Colonic mucosa (tissue), 4 donors: ENCODE data around the gene RNF19B. TPM values are rescaled to one million over a fixed set of nuclear protein-coding genes. Genes with fewer than 3 reads are reported as not detected.

Experiments
- DNase-seq: peaks from one replicate; pipeline ENCODE4 v3.0.0-alpha.2; 2020
- H3K27ac ChIP-seq: fragments of 200-600 bp; one replicate; pipeline ENCODE4 v1.8.0; 2021
- H3K27me3 ChIP-seq: fragments of 200-600 bp; one replicate; pipeline ENCODE4 v1.8.0; 2021
- H3K36me3 ChIP-seq: fragments of 200-600 bp; one replicate; pipeline ENCODE4 v1.8.0; 2021
- H3K4me1 ChIP-seq: fragments of 200-600 bp; one replicate; pipeline ENCODE4 v1.8.0; 2021; ENCODE audit warnings: mild to moderate bottlenecking
- H3K4me3 ChIP-seq: fragments of 200-600 bp; one replicate; pipeline ENCODE4 v1.8.0; 2021
- H3K9ac ChIP-seq, 2 donors: one replicate each; pipeline ENCODE4 v1.7.0; 2013; ENCODE audit warnings: control low read depth in 2 of 2, low read depth in 2 of 2, low read length in 2 of 2
- H3K9me3 ChIP-seq: fragments of 200-600 bp; one replicate; pipeline ENCODE4 v1.8.0; 2021
- CTCF ChIP-seq: fragments of 200-600 bp; IDR thresholded peaks from one replicate; pipeline ENCODE4 v1.8.0; 2022; ENCODE audit warnings: antibody characterized with exemption, mild to moderate bottlenecking
- intact Hi-C: fragments of 100-400 bp; cut with DNase I; formaldehyde crosslinking; loops from one replicate; pipeline ENCODE4 v1.14.1; 2022
- total RNA-seq, 2 donors: library from RNA; stranded (reverse); fragmentation: NEBNext Ultra II Directional in 1 of 2; extraction: Animal tissue kit (Norgen Biotek cat#: 25700) in 1 of 2; gene quantifications; one replicate each; pipeline ENCODE4 v1.2.1, GENCODE V29; 2021
- donor health status: healthy.
- donor health status: DM: no; HTN: no; CAD: no.
- donor health status: DM: no; HTN: no; CAD: no.

The RNF19B gene
- total RNA-seq, 2 donors from 2014 or later, result 44.4 to 106 TPM

GRCh38 chr1:32895325-32896215, 69.0 kb downstream of the RNF19B start:
- Histone ChIP-seq H3K9me3 (no peaks in the 10 kb centered on the region), H3K36me3 (no peaks in the 10 kb centered on the region), H3K27ac (no peak overlapping the region), H3K4me3 (no peak overlapping the region), H3K9ac (no peak overlapping the region), H3K4me1 (no peaks in the 10 kb centered on the region), H3K27me3 (no peaks in the 10 kb centered on the region)
- no peak for TF ChIP-seq CTCF
- DNase-seq, result no peak
- intact Hi-C loops, result no loop called here

- no peak for DNase-seq
- no peak for TF ChIP-seq CTCF
Measured at GRCh38 chr1:32894681-32895080, 69.9 kb downstream of the RNF19B start.

GRCh38 chr1:32894019-32894600, 70.5 kb downstream of the RNF19B start:
- Histone ChIP-seq H3K27ac (peak overlapping the region; percentile 55), H3K27me3 (no peaks in the 10 kb centered on the region), H3K36me3 (no peaks in the 10 kb centered on the region), H3K9ac (peak overlapping the region; percentile 30 to 43), H3K4me1 (no peaks in the 10 kb centered on the region), H3K9me3 (no peaks in the 10 kb centered on the region), H3K4me3 (no peak overlapping the region)
- TF ChIP-seq CTCF, result no peak
- DNase-seq, result no peak
- intact Hi-C loops, result no loop called here

More at GRCh38 chr1:32894681-32895080, 69.9 kb downstream of the RNF19B start:
- Histone ChIP-seq H3K4me1 (no peaks in the 10 kb centered on the region), H3K4me3 (no peak overlapping the region), H3K27ac (no peak overlapping the region), H3K36me3 (no peaks in the 10 kb centered on the region), H3K27me3 (no peaks in the 10 kb centered on the region), H3K9me3 (no peaks in the 10 kb centered on the region), H3K9ac (no peak overlapping the region)
- intact Hi-C loops, result no loop called here

GRCh38 chr1:32893198-32894018, 71.2 kb downstream of the RNF19B start:
- Histone ChIP-seq H3K4me3 (peak overlapping the region; percentile 46), H3K27ac (peak overlapping the region; percentile 55), H3K4me1 (no peaks in the 10 kb centered on the region), H3K9ac (peak overlapping the region; percentile 30 to 43), H3K36me3 (no peaks in the 10 kb centered on the region), H3K27me3 (no peaks in the 10 kb centered on the region), H3K9me3 (no peaks in the 10 kb centered on the region)
- intact Hi-C loops, result no loop called here
- TF ChIP-seq CTCF, result peak; percentile 35
- peak; percentile 84 for DNase-seq
